GM13976 (cell line): Measurements from ENCODE around the gene CFAP410.

ENCODE experiments used
- DNase-seq: peaks from one replicate; pipeline ENCODE4 v3.0.0; 2012; ENCODE audit warnings: low spot score
- CTCF ChIP-seq: IDR thresholded peaks from 2 replicates; pipeline ENCODE4 v1.5.1; 2012; ENCODE audit warnings: borderline replicate concordance, mild to moderate bottlenecking; ENCODE audit not compliant: insufficient read depth; ENCODE audit errors: extremely low read depth, missing control alignments, control extremely low read depth
- in situ Hi-C: fragments of 300-500 bp; cut with MboI; formaldehyde crosslinking; loops from one replicate; pipeline ENCODE4 v1.12.0; 2022; ENCODE audit warnings: low sequenced_read_pairs, mixed read lengths, inconsistent platforms; ENCODE audit not compliant: unreplicated experiment

The CFAP410 gene

GRCh38 chr21:44330698-44331097, 8.5 kb downstream of the CFAP410 start:
- no peak for TF ChIP-seq CTCF
- in situ Hi-C loops, result no loop called here
- DNase-seq, result no peak

GRCh38 chr21:44329971-44330681, 9.1 kb downstream of the CFAP410 start:
- in situ Hi-C loops, result no loop called here
- TF ChIP-seq CTCF, result no peak
- DNase-seq, result no peak

GRCh38 chr21:44329086-44329889, 9.9 kb downstream of the CFAP410 start:
- DNase-seq, result no peak
- no peak for TF ChIP-seq CTCF
- in situ Hi-C loops, result no loop called here

- in situ Hi-C loops, result no loop called here
- TF ChIP-seq CTCF, result no peak
Observed at GRCh38 chr21:44328242-44328895, 10.8 kb downstream of the CFAP410 start.

GRCh38 chr21:44327603-44327974, 11.6 kb downstream of the CFAP410 start:
- in situ Hi-C loops, result no loop called here
- no peak for DNase-seq
- TF ChIP-seq CTCF, result no peak

More at GRCh38 chr21:44328242-44328895, 10.8 kb downstream of the CFAP410 start:
- DNase-seq, result no peak

- DNase-seq, result no peak
- no peak for TF ChIP-seq CTCF
- in situ Hi-C loops, result no loop called here
Observed at GRCh38 chr21:44326716-44327602, 12.2 kb downstream of the CFAP410 start.
